HG02763 (cell line): ENCODE data around the gene OR10A7.
"Not testable (repeated sequence)": the region's sequence is repeated elsewhere in the genome, so short reads cannot be mapped to it uniquely, and the experiment has no call there.

Experiments
- ATAC-seq: cut with Tn5 transposase; IDR thresholded peaks from one replicate; pipeline ENCODE4 v1.9.1; 2021; ENCODE audit warnings: mild to moderate bottlenecking, moderate library complexity; ENCODE audit not compliant: unreplicated experiment

OR10A7 gene, protein sequence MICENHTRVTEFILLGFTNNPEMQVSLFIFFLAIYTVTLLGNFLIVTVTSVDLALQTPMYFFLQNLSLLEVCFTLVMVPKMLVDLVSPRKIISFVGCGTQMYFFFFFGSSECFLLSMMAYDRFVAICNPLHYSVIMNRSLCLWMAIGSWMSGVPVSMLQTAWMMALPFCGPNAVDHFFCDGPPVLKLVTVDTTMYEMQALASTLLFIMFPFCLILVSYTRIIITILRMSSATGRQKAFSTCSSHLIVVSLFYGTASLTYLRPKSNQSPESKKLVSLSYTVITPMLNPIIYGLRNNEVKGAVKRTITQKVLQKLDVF

DNA sequence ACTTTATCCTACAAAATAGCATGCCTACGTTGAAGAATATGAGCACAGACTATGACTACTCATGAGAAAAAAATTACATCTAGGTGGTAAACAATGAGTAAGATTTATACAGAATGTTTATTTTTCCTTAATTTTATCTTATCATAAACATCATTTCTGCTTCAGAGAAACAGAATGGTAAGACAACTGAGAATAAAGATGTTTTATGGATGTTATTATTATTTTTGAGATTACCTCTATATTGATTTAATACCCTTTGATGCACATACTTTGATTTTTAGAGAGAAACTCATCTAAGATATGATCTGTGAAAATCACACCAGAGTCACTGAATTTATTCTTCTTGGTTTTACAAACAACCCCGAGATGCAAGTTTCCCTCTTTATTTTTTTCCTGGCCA, at the start of gene OR10A7:
TSS of gene OR10A7 (plus strand) at position 301 of the 400 bp plus-strand sequence. CDS start at position 301, 0 bp downstream.
- ATAC-seq: no peak

- no peak for ATAC-seq
Measured at GRCh38 chr12:55171445-55171844, 49.4 kb upstream of the OR10A7 start.

DNA sequence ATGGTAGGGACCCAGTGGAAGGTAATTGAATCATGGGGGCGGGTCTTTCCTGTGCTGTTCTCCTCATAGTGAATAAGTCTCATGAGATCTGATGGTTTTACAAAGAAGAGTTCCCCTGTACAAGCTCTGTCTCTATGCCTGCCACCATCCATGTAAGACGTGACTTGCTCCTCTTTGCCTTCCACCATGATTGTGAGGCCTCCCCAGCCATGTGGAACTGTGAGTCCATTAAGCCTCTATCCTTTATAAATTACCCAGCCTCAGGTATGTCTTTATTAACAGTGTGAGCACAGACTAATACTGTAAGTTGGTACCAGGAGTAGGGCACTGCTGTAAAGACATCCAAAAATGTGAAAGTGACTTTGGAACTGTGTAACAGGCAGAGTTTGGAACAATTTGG, 49.0 kb upstream of the OR10A7 start:
- ATAC-seq: not testable (repeated sequence)

DNA sequence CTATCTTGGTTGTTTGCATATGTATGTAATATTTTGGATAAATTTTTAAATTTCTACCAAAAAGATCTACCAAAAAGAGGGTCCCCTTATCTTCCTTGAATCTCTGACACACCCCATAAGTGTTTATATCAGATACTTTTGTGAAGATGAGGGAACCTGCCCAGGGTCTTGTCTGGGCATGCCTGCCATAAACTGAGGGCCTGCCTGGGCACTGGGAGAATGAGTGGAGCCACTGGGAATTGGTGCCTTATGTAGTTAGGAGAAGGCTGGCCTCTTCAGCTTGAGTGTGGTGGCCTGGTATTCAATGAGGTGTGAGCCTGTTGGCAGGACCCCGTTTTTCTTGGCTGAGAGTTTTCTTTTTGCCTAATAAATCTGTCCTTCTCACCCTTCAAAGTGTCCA, 48.1 kb upstream of the OR10A7 start:
- ATAC-seq: no peak

DNA sequence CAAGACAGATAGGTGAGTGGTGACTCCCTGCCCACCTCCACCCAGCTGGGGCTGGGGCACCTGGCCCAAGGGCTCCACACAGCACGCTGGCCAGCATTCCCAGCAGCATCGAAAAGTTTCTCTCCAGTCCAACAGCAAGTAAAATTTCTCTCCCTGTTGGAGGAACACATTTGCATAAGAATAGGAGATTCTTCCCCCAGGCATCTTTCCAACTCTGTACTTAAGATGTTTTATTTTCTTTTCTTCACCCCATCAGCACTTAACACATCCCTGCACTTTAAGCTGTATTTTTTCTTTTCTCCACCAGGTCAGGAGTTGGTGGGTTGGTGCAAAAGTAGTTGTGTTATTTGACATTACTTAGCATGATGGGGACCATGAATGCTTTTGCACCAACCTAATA, 47.4 kb upstream of the OR10A7 start:
- ATAC-seq: no peak

DNA sequence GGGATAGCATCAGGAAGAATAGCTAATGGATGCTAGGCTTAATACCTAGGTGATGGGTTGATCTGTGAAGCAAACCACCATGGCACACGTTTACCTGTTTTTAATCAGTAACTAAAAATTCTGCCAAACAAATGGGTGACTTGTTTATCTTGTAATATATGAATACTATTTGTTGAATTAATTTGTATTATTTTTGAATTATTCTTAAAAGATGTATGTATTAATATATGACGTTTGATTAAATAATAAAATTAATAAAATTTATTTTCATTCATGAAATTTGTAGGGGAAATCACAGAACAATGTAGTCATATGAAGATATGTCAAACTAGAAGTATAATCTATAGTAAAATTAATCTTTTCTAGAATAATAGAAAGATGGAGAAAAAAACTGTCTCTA, 32.3 kb upstream of the OR10A7 start:
- no peak for ATAC-seq

- peak; percentile 80 for ATAC-seq
Measured at GRCh38 chr12:55188974-55189556, 31.8 kb upstream of the OR10A7 start.

GRCh38 chr12:55194382-55194781, 26.4 kb upstream of the OR10A7 start:
- ATAC-seq: no peak

DNA sequence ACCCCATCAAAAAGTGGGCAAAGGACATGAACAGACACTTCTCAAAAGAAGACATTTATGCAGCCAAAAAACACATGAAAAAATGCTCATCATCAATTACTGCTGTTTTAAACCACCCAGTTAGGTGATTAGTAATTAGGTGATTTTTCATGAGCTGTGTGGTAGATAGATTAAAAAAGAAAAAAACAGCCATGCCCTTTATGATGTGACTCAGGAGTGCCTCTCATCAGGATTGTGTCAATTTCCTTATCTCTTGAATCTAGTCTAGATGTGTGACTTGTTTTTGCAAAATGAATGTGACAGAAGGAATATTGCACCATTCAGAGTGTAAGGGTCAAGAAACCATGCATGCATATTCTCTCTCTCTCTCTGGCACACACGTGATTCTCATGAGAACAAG, 5.7 kb downstream of the OR10A7 start:
- no peak for ATAC-seq

DNA sequence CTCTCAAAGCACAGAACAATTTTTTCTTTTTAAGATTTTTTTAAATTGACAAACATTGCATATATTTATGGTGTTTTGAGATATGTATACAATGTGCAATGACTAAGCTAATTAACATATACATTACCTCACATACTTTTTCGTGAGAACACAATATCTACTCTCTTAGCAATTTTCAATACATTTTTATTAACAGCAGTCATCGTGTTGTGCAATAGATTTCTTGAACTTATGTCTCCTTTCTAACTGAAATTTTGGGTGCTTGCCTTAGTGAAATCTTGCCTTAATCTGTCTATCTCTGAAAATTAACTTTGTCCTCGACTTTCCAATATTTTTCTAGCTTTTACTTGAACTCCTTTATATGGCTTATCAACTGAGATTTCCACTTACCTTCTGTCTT, 6.8 kb downstream of the OR10A7 start:
- ATAC-seq: no peak

DNA sequence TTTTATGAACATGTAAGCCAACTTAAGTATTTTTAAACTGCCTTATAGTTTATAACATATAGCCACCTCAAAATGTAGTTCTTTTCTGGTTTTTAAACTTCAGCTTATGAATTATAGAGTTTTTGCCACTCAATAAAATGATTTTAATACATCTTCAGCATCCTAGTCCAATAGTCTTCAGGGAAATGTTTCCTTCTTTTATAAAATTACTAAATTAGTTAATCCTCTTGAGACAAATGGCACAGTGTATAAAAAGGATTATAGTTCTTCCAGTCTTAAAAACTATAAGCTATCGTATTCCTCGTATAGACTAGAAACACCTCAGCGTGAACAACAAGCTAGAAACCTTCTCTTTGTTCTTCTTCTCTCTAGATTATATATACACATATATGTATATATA, 23.5 kb downstream of the OR10A7 start, which contains the start of gene OR6C74:
TSS of gene OR6C74 (plus strand) at position 301 of the 400 bp plus-strand sequence. CDS start 2,679 bp downstream, outside the sequence.
- no peak for ATAC-seq

DNA sequence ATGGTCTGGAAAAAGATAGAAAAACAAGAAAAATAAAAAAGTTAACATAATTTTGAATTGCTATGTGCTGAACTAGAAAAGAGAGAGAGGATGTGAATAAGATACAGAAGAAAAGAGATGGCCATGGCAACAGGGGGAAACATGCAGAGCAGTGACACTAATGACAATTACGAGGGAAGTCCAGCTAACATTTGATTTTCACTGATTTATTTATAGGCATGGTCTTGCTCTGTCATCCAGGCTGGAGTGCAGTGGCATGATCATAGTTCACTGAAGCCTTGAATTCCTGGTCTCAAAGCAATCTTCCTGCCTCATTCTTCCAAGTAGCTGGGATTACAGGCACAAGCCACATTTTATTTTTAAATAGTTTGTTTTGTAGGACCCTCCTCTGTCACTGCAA, 25.3 kb downstream of the OR10A7 start:
- no peak for ATAC-seq

DNA sequence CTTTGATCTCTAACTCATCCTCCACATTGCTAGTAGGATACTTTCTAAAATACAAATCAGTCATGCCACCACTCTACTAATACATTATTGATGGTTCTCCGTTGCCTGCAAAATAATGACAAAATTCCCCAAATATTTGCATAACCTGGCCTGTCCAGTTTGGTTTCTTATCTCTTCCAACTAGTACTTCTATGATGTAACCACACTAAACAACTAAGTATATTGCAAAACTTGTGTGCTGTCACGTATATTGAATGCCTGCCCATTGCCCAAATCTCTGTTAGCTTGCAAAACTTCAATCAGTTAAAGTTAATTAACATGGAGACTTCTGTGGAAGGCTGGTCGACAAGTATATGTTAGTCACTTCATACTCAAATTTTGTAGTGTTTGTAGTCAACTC, 30.1 kb downstream of the OR10A7 start:
- ATAC-seq: no peak

DNA sequence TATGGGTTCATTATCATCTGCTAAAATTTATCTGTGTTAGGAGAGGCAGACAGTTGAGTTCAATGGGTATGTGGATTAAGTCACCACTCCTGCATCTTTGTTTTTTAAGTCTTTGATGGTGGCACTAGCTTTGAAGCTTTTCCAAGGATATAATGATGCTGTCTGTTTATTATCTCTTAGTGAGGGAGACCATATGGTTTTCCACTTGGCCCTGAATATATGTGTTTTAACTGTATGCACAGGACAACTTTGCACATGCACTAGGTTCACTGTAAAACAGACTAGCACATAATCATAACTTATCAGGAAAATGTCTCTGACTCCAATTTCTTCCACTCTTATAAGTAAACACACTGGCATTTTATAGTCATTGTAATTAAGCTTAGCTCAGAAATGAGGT, 32.5 kb downstream of the OR10A7 start:
- no peak for ATAC-seq

- no peak for ATAC-seq
Measured at GRCh38 chr12:55256831-55257230, 36.0 kb downstream of the OR10A7 start.

DNA sequence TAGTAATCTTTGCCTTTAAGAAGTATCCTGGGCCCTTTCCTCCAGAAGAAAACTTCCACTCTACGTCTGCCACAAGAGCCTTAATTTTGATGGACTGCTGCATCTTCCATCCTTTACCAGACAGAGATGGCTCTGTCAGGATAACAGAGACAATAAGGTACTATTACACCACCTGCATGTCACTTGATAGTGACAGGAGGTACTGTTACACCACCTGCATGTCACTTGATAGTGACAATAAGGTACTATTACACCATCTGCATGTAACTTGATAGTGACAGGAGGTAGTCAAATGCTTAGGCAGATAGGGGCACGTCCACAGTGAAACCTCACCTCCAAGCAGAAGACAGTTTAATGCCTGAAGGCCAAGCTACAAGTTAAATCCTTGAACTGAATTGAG, 37.5 kb downstream of the OR10A7 start:
- no peak for ATAC-seq
